Measurements from ENCODE around the gene UBD.

UBD gene

DNA sequence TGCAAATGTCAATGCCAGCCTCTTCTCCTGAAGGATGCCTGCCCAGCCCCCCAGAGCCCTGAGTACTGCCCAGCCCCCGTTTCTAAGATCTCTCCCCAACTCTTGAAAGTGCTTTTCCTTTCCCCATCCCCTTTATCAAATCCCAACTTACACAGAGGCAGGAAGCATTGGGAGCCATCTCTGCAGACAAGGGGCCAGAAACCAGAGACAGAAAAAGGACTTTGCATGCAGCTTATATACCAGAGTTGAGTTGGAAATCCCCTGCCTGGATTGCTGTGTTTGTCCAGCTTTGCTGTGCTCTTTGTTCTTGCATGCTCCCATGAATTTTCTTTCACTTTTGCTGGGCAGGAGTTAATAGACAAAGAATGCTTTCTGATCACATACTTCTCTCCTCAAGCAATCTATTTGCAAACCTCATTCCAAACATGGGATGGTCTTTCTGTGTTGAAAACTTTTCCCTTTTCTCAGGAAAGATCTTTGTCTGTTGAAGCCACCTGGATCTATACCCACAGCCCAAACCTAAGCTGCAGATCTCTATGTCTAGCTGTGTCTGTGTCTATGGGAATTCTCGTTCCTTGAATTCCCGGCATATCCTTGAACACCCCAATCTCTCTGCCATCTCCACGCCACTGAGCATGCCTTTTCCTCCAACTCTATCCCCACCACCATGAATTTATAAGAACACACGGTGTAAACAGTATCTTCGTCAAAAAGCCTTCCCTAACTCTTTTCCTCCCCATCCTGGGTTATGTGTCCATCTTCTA, at the start of gene UBD:
Gene UBD, minus strand, starts transcription at position 209 of the 764 bp plus-strand sequence. Its CDS starts 31 bp downstream, at position 178.
- no peak for DNase-seq

DNA sequence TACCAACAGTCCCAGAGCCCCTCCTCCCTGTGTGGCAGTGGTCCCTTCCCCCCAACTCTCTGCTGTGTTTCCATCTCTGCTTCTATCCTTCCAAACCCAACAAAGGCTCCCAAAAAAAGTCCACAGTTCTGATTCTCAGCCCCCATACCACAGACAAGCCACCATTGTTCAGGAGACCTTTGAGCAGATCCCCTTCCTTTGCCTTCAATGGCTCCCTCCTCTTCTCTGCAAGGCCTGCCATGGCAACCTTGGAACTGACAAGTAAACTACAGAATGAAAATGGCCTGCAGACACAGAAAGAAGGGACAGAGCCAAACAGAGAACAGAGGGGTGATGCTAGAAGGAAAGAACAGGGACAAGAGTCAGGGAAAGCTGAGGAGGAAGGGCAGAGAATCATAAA, 48.6 kb upstream of the UBD start:
- DNase-seq = no peak

DNA sequence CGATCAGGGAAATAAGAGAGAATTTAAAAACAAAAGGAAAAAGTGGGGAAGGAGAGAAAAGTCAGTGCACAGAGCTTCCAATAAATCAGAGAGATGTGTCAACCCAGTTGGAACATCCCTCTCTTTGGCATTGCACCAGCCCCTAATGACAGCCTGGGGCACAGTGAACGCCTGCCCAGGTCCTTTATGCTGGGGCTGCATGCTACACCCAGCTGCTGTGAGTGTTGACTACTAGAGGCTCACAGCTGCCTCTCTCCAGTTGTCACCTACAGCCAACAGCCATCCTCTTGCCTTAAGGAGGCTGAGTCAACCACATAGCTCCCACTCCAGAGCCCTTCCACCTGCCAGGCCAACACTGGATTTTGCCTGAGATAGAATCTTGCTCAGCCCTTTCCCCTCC, 44.4 kb upstream of the UBD start:
- DNase-seq = no peak

DNA sequence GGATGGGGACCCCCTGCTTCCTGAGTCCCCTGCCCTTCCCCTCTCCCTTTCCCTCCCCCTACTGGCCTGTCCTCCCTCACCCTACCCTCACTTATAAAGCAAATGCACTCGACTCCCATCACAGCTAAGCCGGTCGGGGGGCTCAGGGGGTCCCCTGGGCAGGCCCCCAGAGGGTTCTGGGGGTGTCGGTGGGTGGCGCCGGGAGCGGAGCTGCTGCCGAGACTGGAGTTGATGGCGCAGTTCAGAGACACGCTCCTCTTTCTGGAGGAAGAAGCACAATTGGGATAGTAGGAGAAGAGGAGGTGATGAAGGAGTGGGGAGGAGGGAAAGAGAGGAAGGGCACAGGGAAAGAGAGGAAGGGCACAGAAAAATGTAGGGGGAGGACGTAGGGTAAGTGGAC, 43.9 kb upstream of the UBD start:
- DNase-seq = no peak

DNA sequence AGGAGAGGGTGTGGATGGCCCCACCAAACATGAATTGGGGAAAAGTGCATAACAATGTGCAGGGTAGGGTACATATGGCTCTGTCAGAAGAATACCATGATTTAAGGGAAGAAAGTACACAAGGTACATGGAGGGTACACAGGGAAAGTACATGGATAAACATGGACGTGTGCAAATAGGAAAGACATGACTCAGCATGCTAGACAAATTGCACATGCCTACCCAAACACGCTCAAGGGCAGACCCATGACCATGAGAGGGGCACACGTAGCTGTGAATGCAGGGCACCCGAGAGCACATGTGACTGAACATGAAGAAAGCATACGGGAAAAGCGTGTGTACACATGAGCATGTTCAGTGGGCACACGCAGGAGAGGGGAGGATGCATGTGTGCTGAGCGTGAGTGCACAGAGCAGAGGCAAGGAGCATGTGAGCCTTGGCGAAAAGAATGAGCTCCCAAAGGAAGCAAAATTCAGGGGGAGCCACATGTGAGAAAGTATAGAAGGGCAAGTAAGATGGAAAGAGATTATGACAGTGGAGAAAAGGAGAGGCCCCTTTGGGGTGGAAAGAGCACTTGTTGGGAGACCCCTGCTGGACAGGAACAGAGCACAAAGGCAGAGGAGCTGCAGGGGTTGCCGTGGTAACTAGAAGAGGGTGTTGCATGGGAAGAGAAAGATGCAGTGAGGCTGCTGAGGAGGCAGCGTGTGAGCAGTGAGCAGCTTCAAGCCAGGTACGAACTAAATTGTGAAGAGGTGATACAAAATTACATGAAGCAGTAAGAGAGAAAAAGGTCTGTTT, 43.2 kb upstream of the UBD start:
- peak in 1 of 2 experiments; percentile 16 for DNase-seq

DNA sequence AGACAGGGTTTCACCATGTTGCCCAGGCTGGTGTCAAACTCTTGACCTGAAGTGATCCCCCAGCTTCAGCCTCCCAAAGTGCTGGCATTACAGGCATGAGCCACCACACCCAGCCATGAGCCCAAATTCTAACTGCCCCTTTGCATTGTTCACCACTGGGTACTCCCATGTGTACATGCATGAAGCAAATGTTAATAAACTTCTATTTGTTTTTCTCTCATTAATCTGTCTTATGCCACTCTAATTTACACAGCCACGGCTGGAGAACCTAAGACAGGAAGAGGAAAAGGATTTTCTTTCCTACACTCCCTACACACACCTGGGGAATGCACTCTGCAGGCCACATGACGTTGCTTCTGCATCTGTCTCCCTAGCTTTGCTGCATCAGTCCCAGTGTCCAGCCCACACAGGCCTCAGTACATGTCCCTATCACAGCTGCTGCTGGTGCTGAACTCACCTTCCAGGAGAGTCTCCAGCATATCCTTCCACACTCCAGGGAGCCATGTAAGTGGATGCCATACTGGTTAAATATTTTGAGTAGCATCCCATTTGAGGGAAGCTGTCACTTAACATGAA, 38.7 kb upstream of the UBD start:
- no peak for DNase-seq

DNA sequence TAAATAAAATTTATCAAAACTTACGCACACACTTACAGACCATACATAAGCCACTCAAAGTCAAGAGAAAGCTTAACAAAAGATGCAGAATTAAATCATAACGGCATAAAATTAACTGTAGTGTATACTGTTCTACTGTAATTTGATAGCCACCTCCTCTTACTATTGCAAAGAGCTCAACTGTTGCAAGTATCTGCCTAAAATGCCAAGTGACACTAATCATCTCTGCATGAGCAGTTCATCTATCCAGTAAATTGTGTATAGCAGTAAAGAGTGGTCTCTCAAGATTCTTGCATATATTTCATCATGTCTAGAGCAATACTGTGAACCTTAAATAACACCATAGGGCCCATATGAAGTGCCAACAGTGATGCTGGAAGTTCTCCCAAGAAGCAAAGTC, 37.7 kb upstream of the UBD start:
- no peak for DNase-seq

DNA sequence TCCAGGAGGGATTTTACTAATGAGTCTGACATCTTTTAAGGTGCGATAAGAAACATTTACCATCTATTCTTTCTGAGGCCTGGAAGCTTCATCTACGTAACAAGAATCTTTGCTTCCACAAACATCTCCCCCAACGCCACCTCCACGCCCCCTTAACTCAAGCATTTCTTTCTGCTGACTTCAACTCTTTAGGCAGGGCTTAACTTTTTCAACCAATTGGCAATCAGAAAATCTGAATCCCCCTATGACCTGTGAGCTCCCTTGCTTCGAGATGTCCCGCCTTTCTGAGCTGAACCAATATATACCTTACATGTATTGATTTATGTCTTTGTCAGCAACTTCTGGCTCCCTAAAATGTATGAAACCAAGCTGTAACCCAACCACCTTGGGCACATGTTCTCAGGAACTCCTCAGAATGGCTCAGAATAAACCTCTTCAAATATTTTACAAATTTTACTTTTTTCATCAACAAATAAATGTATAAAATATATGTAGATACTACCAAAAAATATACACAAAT, 36.9 kb upstream of the UBD start:
- no peak for DNase-seq

DNA sequence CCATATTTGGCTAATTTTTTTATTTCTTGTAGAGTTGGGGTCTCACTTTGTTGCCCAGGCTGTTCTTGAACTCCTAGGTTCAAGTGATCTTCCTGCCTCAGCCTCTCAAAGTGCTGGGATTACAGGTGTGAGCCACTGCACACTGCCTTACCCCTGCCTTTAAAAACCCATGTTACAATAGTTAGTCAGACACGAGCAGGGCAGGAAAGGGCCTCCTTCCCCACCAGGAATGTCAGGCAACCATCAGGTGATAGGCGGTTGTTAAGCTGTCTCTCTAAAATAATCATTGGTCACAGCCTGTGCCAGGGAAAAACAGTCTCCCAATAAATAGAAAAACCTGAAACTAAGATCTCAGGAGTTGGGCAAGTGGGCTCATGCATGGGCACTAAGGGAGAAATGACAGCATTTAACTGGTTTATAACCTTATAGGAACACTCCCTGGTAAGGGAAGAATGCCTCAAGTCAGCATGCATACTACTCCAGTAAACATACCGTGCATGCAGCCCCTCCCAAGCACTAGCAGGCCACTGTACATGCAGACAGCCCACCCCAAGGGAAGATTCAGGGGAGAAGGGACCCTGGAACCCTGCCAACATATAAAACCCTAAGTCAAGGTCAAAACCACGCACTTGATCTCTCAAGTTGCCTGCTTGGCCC, 33.8 kb upstream of the UBD start:
- DNase-seq = no peak

DNA sequence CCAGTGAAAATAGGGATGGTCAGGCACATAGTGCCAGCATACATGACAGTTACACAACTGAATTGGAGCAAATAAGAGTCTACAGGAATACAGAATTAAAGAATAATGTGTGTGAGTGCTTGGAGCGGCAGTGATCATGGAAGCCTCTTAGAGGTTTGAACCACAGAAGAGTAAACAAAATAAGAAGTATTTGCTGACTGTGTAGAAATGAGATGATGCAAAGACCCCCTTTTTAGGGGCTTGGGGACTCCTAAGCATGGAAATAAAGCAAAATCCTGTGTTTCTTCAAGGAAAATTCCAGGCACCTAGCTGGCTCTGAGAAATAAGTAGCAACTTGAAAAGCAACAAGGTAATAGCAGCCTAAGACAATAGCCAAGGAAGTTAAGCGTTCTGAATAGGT, 32.1 kb upstream of the UBD start:
- DNase-seq = no peak

DNA sequence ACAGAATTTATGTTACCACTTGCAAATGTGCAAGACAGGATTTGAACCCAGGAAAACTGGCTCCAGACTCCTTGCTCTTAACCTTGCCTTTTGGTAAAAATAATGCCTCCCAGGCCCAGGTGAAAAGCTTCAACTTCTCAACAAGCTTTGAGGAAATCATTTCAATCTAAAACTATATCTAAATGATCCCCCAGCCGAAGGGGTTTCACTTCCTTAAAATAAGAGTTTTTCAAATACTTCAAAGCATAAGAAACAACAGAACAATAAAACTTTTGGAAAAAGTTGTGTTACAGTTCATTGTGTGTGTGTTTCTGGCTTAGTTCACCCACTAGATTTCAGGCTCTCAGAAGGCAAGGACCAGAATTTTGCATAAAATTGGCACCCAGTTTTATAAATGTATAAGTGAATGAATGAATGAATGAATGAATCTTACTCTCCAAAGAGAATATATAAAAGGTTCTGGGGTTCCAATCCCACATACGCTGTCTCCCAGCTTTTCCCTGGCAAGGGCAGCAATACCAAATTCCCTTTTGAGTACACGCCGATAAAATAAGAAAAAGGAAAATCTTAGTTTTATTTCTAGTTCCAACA, 30.8 kb upstream of the UBD start:
- DNase-seq = no peak

DNA sequence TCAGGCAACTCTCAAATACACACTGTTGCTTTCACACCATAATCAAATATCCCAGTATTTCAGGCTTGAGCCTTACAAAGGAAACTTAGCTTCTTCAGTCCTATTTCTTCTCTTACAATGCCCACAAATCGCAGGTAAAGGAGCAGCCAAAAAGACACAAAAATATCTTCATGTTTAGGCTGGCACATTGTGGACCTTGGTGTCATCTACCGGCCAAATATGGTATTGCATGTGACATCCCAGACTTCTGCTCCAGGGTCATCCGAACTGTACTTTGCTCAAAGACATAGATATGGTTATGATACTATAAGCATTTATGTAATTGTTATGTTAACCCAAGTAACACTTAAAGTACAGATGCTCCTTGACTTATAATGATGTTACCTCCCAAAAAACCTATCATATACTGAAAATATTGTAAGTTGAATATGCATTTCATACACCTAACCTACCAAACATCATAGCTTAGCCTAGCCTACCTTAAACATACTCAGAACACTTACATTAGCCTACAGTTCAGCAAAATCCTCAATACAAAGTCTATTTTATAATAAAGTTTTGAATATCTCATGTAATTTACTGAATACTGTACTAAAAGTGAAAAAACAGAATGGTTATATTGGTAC, 30.0 kb upstream of the UBD start:
- DNase-seq = peak in 1 of 2 experiments; percentile 39

DNA sequence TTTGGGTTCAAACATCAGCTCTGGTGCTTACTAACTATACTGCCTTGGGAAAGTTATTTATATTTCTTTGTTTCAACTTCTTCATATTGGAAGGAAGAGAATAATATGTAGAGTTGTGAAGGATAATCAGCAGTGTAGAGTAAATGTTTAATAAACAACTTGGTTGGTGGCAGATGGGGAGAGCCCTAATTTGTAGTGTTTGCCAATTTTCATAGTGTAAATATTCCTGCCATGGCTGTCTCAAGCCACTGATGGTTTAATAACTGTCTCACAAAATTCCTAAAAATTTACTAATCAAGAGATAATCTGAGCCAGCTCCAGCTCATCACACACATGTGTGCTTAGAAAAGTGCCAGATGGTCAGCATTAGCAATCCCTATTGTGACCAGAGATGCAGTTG, 25.3 kb upstream of the UBD start, which contains the start of gene OR2H2:
Gene OR2H2, plus strand, starts transcription at position 301 of the 400 bp plus-strand sequence. CDS start 2,824 bp downstream, outside the sequence.
- DNase-seq = no peak

DNA sequence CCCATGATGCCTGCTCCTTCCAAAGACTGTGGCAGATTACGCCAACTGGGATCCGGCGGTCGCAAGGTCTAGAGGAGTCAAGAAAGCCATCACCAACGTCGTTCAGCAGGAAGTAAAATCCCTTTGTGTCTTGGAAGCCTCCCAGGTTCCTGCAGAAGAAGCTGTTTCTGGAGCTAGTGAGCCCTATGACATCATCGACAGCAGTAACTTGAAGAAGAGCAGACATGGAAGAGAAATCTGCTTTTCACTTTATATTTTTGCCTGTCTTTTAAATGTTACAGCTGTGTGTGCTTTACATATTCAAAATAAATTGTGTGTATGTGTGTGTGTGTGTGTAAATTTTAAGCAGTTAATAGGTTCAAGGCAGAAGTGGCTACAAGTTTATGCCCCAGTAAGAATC, 18.0 kb upstream of the UBD start:
- no peak for DNase-seq

DNA sequence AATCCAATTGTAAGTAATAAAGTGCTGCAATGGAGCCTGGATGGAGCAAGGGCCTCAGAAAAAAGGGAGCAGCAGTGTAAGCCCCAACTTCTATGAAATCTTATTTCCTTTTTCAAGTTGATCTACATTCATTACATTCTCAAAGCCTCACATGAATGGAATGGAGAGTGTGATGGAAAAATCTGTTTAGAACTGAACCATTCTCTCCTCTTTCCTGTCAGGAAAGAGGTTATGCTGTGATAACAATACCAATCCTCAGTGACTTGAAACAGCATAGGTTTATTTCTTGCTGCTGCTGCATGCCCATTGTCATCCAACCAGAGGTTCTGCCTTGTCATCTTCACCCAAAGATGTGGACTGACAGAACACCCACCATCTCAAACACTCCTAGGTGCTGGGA, 16.5 kb upstream of the UBD start:
- DNase-seq = no peak

DNA sequence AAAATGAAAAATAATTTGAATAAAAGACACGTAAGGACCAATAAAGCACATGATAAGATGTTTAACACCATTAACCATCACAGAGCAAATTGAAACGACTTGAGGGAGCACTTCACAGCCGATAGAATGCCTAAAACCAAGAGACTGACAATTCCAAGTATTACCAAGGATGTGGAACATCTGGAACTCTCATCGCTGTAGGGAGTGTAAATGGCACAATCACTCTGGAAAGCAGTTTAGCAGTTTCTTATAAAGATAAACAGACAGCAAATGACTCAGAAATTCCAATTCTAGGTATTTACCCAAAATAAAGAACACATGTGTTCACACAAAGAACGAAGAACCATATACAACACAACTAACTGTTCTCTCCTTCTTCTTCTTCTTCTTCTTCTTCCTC, 8.5 kb upstream of the UBD start:
- DNase-seq = no peak

DNA sequence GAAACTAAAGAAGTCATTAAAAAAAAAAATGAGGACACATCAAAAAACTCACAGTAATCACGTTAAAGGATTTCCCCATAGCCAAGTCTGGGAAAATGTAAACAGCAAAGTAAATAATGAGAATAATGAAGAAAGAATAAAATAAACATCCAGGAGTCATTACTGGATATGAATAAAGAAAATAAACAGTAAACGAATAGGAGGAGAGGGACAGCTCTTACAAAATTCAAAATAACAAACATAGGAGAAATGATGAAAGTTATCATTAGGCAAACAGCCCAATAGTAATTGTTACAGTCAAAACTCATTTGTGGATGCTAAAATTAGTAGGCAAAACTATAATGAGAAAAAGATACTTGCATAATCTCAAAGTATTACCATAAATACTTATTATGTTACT, 8.0 kb upstream of the UBD start:
- no peak for DNase-seq

DNA sequence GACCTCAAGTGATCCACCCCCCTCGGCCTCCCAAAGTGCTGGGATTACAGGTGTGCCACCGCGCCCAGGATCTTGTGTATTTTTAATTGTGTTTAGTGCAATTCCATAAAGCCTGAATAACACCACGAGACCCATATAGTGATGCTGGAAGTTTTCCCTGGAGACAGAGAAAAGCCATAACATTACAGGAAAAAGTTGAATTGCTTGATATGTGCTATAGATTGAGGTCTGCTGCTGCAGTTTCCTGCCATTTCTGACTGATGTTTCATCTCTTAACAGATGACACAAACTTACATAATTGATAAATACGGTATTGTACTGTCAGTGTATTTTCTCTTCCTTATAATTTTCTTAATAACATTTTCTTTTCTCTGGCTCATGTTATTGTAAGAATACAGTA, 7.3 kb upstream of the UBD start:
- no peak for DNase-seq

DNA sequence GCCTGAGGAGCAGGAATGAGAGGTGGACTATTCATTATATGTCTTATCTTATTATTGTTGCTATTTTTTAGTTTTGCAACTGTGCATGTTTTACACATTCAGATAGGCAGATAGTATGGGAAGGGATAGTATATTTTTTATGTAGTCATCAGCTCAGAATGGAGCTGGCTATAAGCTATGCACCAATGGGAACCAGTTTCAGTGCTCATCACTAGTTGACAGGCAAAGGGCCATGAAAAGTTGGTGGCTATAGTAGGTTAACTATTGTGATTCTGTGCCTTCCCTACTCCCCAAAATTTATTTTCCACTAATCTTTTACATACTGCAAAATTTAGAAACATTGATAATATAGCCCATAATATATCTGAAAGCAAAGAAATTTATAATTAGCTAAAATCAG, 5.3 kb upstream of the UBD start:
- DNase-seq = no peak

DNA sequence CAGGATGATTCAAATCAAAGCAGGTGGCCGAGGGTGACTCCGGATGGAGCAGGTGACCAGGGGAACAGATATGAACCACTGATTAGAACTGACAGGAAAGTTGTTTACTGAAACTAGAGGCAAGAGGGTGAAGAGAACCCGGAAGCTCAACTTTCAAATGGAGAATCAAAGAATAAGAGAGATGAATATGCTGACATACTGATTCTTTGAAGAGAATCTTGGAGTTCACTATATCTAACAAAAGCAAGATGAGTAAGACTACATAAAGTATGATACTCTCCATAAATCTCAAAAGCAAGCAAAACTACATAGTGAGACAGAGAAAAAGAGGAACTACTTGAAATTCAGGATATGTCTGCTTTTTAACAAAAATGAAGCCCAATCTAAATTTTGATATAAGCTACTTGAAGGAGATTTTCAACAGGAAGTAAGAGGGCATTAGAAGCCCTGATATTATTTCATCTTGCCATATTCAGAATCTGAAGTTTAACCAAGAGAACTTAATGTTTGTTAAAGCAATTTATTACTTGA, 4.0 kb upstream of the UBD start:
- DNase-seq = no peak

DNA sequence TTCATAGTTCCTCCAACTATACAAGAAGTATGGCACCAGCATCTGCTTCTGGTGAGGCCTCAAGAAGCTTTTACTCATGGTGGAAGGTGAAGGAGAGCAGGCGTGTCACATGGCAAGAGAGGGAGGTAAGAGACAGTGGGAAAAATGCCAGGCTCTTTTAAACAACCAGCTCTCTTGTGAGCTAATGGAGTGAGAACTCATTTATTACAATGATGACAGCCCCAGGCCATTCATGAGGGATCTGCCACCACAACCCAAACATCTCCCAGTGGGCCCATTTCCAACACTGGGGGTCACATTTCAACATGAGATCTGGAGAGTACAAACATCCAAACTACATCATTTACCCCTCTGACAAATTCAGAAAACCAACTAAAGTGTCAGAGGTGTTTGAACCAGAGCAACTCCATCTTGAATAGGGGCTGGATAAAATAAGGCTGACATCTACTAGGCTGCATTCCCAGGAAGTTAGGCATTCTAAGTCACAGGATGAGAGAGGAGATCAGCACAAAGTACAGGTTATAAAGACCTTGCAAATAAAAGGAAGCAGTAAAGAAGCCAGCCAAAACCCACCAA, 2.2 kb upstream of the UBD start:
- DNase-seq = no peak

DNA sequence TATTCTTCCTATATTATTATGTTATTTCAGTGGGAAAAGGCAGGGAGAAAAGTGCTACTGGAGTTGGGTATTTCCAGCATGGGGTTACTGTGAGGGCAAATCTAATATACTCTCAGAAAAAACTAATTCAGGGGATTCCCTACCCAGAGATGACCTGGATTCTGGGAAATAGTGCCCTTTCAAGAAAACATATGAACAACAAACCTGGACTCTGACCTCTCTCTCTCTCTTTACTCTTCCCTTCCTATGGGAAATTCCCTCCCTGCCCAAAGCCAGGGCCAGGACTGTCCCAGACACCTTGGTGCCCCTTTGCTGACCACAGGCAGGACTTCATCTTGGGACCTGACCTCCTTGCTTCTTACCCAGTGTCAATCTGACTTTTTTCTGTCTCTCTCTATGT, 1.6 kb upstream of the UBD start:
- DNase-seq = no peak
